HG02852 (cell line): ENCODE data around the gene SDSL.

ENCODE experiments used
- ATAC-seq: cut with Tn5 transposase; IDR thresholded peaks from one replicate; pipeline ENCODE4 v1.9.1; 2021; ENCODE audit warnings: mild to moderate bottlenecking, moderate library complexity; ENCODE audit not compliant: unreplicated experiment

SDSL gene

GRCh38 chr12:113396200-113396599 lies 26.0 kb upstream of the SDSL start:
- no peak for ATAC-seq

GRCh38 chr12:113396828-113397496 lies 25.2 kb upstream of the SDSL start:
- no peak for ATAC-seq

DNA sequence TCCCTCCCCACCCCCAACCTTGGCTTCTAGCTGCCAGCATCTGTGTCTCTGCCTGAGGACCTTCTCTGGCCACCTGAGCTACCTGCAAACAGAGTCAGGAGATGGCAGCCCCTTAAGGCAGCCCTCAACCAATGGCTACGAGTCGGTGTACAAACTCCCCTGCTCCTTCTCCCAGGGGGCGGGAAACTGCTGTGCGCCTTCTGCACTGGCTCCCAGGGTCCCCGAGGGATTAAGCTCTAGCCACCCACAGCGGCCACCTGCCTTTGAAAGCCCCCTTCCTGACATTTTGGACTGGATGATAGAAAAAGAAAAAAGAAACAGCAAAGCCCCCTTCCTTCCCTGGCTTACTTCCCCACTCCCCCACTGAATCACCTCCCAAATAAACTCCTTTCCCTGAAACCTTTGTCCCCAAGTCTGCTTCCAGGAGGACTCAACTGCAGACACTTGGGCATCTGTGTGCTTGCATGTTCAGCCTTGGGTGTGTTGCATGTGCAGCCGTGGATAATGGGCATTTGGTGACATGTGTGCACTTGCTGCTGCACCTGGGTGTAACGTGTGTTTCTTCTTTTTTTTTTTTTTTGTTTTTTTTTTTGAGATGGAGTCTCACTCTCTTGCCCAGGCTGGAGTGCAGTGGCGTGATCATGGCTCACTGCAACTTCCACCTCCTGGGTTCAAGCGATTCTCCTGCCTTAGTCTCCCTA lies 24.5 kb upstream of the SDSL start:
- no peak for ATAC-seq

- no peak for ATAC-seq
These were observed 23.6 kb upstream of the SDSL start for GRCh38 chr12:113398346-113399290.

DNA sequence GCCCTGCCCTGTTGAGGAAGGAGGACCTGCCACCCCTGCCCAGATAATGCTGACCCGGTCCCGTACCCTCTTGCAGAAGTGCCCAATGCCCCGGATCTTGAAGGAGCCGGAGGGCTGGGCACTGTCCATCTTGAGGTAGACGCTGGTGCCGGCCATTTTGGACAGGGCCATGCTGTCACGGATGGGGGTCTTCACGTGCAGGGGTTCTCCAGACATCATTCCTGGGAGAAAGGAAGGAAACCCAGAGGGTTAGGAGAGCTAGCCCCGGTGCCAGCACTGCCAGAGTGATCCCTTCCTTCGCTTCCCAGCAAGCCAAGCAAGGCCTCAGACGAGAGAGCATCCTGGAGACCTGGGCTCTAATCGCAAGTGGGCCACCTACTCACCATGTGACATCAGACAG lies 22.7 kb upstream of the SDSL start:
- no peak for ATAC-seq

DNA sequence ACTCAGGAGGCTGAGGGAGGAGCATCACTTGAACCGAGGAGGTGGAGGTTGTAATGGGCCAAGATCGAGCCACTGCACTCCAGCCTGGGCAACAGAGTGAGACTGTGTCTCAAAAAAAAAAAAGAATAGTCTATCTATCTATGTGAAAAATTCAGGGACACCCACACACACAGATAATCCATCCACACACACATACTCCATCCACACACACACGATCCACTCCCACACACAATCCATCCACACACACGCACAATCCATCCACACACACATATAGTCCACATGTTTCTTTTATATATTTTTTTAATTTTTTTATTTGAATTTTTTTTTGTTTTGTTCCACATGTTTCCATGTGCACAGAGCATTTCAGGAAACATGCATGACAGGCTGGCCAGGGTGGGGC lies 21.8 kb upstream of the SDSL start:
- no peak for ATAC-seq

DNA sequence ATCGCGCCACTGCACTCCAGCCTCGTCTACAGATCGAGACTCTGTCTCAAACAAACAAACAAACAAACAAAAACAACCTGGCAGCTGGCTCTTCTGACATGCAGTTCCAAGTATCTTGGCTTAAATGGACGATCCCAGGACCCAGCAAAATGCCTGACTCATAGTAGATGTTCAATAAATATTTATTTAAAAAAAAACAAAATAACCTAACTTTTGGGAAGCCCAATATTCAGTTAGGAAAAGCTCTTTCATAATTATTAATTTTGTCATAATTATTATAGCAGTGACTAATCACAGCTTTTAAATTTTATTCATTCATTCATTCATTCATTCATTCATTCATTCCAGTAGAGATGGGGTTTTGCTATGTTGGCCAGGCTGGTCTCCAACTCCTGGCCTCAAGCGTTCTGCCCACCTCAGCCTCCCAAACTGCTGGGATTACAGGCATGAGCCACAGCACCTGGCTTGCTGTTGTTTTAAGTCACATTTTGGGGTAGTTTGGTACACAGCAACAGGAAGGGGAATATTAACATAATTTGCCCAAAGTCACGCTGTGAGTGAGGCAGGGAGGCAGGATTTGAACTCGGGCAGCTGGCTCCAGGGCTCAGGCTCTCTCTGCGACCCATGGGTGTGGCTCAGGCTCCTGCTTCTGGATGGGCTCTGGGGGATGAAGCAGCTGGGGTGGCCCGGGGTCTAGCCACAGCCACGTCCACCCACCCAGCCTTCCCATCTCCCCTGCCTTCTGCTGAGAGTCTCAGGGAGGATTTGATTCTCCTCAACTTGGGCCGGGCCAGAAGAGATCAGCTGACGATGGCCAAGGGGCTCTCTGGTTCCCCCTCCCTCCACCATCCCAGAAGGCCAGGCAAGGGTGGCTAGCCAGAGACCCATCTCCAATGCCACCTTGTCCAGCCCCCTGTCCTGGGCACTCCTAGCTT lies 20.8 kb upstream of the SDSL start:
- no peak for ATAC-seq

DNA sequence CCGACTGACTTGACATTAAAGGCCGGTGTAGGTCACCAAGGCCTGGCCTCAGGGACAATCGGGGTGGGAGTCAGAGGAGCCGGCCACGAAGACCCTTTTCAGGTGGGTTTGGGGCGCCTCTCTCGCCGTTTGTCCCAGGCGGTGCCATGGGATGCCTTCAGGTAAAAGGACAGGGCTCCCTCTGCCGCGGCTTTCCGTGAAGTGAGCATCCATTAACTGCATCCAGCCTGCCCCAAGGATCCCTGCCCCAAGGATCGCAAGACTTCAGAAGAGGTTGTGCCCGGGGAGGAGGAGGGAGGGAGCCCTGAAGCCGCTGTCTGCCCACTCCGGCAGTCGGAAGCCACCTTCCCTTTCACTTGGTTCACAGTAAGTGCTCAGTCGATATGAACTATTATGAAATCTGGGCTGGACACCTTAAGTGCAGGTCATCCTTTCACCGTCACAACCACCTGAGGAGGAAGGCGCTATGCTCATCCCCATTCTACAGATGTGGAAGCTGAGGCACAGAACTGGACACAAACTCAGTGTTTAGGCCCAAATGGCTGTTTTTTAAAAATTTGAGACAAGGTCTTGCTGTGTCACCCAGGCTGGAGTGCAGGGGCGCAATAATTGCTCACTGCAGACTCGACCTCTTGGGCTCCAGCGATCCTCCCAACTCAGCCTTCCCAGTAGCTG lies 19.5 kb upstream of the SDSL start:
- ATAC-seq = no peak

DNA sequence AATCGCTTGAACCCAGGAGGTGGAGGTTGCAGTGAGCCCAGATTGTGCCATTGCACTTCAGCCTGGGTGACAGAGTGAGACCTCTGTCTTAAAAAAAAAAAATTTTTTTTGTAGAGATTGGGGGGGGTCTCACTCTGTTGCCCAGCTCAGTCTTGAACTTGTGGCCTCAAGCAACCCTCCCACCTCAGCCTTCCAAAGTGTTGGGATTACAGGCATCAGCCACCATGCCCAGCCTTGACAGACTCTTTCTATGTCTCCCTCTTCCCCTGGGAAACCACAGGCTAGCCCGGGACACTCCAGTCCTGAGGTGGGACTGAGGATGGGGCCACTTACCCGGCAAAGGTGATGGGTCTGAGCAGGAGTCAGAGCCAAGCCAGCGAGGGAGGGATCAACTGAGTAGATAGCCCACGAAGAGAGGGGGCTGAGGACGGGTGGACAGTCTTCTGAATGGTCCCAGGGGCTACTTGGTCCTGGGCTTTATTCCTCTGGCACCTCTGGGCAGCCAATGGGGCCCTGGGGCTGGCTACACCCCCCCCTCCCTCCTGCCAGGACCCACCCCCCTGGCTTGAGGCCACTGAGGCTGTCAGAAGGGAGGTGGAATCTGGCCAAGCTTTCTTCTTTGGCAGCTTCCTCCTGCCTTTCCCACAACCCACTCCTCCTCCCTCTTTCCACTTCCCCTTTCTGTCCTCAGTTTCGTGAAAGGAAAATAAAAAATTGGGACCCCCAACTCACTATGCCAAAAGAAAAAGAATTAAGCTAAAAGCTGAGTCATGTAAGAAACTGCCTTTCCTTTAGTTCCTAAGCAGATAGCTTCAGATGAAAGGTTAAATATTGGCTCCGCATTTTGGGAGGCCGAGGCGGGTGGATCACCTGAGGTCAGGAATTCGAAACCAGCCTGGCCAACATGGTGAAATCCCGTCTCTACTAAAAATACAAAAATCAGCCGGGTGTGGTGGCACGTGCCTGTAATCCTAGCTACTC lies 18.5 kb upstream of the SDSL start, which contains the start of gene SDS:
Gene SDS, minus strand, starts transcription at position 453 of the 981 bp plus-strand sequence. CDS start 4,179 bp downstream, outside the sequence.
- ATAC-seq = no peak

GRCh38 chr12:113405694-113406093 lies 16.5 kb upstream of the SDSL start:
- ATAC-seq = no peak

DNA sequence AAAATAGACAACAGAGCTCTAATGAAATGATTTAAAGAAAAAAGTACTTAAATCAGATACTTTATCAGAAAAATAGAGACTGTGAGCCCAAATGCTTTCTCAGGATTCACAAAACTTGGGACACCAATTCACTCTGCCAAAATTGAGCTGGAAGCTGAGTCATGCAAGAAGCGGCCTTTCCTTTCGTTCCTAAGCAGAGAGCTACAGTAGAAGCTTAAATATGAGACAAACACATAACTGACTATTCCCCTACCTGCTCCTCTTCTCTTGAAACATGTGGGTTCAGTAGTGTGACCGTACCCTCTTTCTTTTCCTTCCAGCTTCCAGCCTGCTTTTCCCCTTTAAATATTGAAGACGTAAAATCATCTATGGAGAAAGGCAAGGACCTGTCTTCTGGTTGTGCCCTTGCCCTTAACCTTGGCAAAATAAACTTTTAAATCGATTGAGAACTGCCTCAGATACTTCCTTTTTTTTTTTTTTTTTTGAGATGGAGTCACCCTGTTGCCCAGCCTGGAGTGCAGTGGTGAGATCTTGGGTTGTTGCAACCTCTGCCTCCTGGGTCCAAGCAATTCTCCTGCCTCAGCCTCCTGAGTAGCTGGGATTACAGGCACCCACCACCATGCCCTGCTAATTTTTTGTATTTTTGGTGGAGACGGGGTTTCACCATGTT lies 14.1 kb upstream of the SDSL start:
- ATAC-seq = no peak

DNA sequence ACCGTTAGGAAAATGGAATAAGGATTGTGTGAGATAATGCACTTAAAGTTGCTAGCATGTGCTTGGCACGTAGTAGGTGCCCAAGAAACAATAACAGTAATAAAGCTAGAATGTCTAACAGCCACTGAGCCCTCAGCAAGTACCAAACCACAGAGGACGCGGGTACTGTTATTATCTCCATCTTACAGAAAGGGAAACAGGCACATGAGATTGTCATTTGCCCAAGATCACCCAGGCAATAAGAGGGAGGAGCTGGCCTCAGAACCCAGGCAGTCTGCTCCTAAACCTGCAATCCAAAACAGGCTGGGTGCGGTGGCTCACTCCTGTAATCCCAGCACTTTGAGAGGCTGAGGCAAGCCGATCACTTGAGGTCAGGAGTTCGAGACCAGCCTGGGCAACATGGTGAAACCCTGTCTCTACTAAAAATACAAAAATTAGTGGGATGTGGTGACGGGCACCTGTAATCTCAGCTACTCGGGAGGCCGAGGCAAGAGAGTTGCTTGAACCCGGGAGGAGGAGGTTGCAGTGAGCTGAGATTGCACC lies 13.4 kb upstream of the SDSL start:
- ATAC-seq = no peak

DNA sequence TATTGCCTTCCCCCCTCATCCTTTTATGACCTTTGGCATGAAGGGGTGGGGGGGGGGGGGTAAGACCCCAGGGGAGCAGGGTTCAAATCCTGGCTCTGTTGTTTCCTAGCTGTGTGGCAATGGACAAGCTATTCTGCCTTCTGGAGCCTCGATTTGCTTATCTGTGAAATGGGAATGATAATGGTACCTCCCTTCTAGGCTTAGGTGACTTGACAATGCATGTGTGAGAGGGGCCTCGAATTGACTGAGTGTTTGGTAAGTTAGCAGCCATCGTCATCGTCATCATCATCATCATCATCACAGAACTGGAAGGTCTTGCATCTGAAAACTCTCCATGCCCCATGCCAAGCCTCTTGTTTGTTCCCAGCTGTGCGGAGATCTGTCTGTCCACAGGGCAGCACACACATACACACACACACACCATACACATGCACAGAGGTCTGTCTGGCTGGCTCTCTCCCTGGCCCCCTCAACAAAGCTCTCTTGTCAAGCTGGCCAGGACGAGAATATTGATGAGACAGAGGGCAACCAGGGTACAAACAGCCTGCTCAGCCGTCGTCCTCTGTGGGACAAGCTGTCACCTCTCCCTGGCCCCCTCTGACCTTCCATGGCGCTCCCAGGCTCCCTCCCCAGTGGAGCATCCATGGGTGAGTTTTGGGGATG lies 12.6 kb upstream of the SDSL start:
- no peak for ATAC-seq

- no peak for ATAC-seq
These were observed 8.7 kb upstream of the SDSL start for GRCh38 chr12:113413488-113413939.

DNA sequence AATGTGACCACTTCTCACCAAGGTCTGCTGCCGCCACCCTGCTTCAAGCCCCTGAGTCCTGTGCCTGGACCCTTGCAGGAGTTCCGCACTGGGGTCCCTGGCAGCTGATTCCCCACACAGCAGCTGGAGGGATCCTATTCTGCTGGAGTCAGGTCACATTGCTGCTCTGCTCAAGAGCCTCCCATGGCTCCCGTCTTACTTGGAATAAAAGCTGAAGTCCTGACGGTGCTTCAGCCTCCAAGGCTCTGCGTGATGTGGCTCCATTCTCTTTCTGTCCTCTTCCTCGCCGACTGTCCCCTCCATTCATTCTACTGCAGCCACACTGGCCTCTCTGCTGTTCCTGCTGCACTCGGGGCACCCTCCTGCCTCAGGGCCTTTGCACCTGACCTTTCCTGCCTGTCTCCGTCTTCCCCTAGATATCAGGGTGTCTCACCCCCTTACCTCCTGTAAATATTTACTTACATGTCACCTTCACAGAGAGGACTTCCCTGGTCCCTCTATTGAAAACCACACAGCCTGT lies 7.6 kb upstream of the SDSL start:
- ATAC-seq = no peak

GRCh38 chr12:113416091-113416754 lies 6.0 kb upstream of the SDSL start:
- no peak for ATAC-seq
